Measurements from ENCODE around the gene MME.
"Not testable (repeated sequence)": the region's sequence is repeated elsewhere in the genome, so short reads cannot be mapped to it uniquely, and the experiment has no call there.

Gene MME

DNA sequence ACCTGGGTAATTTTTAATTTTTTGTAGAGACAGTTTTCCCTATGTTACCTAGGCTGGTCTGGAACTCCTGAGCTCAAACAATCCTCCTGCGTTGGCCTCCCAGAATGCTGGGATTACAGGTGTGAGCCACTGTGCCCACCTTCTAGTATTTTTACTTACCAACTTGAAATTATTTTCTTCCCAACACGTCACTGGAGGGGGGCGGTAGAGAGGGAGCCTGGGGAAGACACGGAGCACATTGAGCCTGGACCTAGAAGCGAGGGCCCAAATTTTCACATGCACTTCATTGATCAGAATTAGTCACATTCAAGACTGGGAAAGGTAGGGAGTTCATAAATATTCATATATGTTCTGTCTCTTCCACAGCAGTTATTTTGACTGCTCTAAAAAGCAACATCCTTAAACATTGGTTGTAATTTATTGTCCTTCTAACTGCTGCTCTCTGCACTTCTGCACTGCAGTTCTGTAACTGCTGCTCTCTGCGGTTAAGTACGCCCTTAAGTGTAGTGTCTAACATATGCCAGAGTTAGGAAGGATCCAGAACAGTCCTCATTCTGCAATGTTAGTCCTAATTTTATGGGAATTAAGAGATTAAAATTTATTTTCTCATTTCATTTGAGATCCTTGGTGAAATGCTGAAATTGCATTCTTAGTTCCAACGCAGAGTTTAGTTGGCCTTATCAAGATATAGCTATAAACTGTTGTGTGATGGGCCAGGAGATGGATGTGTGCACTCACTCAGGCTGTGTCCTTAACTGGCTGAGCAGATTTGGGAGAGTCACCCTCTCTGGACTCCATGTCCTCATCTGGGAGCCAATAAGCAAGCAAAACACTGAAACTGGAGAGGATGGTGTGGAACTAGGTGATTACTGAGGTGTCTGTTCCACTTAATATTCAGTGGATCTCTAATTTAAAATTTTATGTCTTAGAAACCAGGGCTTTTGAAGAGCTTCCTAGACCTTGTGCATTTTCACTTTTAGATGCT is 115.1 kb downstream of the MME start:
- DNase-seq: no peak

DNA sequence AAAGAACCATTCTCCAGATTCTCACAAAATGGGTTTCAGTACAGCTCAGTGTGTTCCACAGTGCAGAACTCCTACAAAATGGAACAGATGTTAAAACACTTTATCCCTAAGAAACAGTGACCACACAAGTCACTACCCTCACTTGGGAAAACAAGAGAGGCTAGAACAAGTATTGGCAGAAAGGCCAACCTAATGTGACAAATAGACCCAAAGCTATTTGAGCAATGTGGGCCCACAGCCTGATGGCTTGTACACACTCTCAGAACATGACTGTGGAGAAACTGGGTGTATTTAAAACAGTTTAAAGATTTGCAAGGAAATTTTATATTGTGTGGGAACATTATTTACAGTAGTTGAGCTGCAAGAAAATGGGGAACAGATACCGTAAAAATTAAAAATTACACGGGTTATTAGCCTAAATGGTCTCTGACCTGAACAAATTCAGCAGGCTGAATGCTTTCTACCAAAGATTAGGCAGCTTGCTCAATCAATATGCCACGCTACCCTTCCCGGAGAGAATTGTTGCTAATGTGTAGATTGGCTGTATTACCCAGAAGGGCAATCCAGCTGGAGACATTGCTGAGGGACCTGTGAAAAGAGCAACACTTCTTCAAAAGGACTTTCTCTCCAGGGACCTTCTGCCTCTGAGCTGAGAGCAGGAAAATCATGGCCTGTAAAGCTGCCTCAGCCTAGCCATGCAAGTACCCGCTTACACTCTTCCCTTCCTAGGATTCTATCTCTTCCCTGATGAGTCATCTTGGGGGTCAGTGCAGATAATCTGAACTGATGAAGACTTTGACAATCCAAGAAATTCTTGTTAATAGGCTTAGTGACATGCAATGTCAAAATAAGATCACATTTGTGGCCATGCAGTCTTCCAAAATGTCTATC is 116.3 kb downstream of the MME start:
- no peak for DNase-seq

DNA sequence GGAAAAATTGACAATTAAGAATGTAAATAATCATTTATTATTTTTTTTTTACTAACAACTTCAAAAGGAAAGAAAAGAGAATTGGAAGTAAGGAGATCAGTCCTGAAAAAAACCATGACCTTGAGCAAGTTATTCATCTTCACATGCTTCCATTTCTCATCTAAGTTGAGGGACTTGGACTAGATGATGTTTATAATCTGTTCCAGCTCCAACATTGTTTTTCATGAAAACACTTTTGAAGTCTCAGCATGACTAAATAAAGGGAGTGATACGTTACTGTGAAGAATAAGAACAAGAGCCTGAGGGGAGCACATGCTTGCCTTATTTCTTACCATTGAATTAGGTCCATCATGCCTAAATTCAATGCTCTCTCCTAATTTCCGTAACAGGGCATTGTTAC is 117.7 kb downstream of the MME start:
- DNase-seq: no peak

DNA sequence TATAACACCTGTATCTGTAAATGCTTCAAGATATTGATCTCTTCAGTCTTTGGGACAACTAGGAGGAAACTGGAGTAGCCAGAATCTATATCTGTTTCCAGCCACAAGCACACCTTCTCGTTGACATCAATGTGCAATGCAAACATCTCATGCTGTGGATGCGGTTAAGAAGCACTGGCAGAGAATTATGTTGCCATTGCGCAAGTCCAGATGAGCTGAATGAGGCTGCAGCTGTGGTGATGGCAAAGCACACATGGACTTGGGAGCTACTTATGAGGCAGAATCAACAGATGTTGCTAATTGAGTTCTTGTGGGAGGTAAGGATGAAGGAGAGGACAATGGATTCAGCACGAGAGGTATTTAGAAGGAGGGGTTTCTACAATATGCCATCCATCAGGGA is 122.5 kb downstream of the MME start:
- no peak for DNase-seq

DNA sequence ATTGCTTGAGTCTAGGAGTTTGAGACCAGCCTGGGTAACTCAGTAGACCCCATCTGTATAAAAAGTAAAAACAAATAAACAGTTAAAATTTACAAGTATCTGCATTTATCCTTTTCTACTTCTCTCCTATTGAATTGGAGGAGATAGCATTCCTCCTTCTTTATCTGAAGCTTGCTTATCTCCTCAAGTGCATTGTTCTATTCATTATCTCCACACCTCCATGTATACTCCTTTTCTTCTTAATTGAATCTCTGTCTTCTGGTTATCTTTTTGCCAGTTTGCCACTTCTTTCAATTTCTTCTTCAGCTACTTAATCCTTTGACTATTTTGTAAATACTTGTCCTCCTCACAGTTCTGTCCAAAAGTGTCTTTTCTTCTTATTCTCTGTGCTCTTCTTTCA is 124.7 kb downstream of the MME start:
- DNase-seq: no peak

DNA sequence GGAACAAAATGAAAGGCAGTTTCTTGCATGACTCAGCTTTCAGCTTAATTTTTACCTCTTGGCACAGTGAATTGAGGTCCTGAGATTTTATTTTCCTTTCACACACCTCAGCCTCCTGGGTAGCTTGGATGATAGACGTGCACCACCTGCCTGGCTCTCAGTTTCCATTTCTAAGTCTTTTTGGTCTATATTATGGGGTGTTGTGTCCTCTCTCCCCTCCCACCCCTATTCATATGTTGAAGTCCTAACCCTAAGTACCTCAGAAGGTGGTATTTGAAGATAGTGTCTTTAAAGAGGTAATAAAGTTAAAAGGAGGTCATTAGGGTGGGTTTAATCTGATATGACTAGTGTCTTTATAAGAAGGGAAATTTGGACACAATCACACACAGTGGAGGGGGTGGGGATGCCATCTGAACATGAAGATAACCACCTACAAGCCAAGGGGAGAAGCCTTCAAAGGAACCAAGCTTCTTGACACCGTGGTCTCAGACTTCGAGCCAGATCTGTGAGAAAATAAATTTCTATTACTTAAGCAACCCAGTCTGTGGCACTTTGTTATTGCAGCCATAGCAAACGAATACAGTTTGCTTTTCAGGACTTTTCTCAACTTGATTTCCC is 128.2 kb downstream of the MME start:
- DNase-seq: no peak

DNA sequence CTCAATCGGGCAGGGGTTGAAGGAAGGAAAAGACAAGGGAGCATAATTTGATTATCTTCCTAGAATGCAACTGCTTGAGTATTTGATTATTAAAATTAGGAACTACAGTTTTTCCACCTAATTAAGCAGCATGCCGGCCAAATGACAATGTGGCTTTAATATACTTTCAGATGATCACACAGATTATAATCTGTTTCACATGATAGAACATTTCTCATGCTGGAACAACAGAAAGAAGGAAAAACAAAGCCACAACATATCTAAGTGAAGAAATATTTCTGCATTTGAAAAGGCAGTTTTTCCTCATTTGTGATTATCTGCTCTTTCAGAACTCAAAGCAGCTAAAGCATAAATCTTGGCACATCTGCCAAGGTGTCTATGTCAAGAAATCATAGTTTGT is 130.6 kb downstream of the MME start:
- DNase-seq: no peak

DNA sequence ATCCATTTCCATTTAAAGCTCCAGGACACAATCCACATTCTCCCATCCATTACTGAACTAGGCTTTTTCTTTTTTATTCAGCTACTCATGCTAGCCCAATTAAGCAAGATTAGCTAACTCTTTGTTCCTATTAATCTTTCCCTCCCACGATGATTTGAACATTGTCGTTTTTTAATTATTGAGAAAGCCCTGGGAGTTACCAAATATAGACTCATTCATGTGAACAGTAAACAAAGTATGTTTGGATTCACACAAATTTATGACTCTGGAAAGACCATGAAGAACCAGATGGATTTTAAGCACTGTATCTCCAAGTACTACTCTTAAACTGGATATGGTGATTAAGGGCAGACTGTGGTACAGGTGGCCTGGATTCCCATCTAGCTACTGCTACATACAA is 131.1 kb downstream of the MME start:
- no peak for DNase-seq

DNA sequence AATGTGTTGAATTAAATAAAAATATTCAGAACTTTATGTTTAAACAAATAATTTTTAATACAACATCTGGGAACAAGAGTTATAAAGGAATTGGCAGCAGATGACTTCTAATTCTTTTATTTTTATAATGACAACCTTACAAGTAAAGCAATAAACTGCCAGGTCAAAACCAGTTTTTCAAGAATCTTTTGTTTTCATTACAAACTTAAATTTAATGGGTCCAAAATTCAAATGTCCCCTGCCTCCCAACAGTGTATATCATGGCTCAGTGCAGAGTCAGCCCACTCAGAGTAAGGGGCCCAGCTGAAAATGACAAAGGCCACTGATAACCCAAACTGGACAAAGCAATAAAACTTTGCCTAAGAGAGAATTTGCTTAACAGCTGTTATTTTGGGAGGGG is 131.8 kb downstream of the MME start:
- DNase-seq: no peak

DNA sequence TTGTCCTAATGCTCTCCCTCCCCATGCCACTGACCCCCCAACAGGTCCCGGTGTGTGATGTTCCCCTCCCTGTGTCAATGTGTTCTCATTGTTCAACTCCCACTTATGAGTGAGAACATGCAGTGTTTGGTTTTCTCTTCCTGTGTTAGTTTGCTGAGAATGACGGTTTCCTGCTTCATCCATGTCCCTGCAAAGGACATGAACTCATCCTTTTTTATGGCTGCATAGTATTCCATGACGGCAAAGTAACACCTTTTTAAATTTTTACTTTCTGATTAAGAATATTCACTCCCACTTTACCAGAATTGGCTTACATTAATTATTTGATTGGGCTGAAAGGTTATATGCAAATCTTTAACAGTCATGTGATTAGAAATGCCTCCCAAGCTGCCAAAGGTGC is 135.9 kb downstream of the MME start:
- not testable (repeated sequence) for DNase-seq

DNA sequence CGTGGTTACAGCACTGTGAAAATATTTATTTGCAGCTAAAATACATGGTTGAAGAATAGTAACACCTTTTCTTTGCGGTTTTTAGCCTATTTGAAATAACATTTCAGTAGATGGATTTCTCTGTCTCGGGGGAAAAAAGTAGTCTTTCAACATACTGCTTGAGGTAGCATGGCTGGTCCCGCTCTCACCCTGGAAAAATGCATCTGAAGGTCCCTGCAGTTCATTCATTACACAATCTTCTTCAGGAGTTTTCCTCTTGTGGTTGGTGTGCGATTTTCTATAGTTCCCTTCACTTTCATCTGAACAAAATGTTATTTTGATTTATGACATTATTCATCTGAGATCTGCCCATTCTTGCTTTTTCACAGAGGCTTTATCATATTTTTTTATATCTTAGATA is 137.5 kb downstream of the MME start:
- no peak for DNase-seq

DNA sequence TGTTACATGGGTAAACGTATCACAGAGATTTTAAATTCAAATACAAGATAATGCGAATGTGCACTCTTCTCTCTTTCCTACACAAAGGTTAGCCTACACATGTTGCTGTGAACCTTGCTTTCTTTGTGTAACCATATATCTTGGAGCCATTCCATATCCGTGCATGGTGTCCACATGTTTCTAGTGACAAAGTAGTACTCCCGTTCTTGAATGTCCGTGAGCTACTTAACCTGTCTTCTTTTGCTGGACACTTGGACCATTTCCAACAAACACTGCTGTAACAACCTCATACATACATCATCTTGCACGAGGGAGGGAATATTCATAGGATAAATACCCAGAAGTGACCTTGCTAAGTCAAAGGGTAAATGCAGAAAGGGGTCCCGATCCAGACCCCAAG is 138.3 kb downstream of the MME start:
- DNase-seq: no peak

DNA sequence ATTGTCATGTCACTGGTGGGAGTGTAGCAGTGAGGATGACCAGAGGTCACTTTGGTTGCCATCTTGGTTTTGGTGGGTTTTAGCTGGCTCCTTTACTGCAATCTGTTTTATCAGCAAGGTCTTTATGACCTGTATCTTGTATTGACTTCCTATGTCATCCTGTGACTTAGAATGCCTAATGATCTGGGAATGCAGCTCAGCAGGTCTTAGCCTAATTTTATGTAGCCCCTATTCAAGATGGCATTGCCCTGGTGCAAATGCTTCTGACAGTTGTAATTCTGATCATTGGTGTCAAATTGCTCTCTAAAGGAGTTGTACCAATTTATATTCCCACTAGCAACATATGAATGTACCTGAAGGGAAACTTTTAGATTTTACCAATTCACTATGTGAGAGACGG is 139.0 kb downstream of the MME start:
- DNase-seq: no peak

DNA sequence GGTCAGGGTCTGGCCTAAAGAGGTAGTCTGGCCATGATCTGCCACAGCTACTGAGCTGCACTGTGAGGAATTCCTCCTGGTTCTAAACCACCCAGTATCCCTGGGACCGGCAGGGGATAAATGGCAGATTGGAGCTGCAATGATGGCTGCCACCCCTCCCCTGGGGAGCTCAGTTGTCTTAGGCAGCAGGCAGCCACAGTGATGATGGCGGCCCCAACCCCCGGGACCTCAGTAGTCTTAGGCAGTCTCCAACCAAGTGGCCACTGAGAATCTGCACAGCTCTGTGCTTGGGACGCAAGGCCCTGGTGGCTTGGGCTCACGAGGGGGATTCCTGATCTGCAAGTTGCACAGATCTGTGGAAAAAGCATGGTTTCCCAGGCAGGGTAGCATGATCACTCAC is 145.3 kb downstream of the MME start:
- no peak for DNase-seq

DNA sequence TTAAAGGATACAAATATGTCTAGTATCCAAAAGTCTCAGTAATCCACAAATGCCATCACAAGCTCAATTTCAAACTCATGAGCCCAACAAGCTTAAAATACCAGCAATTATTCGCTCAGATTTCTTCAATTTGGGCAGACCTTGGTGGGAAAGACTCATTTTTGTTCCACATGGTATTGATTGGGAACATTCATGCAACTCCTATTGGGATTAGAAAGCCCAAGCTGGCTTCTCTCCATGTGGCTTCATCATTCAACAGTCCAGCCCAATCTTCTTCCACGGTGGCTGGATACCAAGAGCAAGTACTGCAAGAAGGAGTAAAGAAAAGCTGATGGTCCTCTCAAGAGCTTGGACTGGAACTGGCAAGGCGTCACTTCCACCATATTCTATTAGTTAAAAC is 147.0 kb downstream of the MME start:
- no peak for DNase-seq

DNA sequence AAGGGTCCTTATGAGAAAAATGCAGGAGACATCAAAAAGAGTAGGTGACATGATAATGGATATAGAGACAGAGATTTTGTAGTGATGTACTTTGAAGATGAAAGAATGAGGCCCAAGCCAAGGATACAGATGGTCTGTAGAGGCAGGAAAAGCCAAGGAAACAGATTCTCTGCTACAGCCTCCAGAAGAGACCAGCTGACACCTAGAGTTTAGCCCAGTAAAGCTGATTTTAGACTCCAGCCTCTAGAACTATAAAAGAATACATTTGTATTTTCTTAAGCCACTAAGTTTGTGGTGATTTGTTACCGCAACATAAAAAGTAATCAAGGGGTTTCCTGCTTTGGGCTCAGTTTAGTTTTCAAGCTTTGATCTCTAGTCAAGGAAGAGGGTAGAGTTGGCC is 148.6 kb downstream of the MME start:
- DNase-seq: no peak

DNA sequence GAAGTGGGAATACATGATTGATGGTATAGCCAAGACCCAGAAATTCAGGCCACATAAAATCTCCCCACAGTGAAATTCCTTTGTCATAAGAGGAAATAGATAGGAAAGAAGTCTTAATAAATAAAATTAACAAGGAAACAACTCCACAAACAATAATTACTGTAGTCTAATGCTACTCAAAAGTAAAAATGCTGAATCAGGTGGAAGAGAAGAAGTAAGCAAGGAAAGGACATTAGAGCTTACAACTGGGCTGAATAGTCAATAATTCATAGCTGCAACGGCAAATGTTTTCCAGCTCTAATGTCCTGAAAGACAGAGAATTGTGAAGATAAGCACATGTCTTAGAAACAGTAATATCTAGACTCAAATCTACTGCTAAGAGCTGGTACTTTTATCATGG is 149.0 kb downstream of the MME start:
- no peak for DNase-seq

DNA sequence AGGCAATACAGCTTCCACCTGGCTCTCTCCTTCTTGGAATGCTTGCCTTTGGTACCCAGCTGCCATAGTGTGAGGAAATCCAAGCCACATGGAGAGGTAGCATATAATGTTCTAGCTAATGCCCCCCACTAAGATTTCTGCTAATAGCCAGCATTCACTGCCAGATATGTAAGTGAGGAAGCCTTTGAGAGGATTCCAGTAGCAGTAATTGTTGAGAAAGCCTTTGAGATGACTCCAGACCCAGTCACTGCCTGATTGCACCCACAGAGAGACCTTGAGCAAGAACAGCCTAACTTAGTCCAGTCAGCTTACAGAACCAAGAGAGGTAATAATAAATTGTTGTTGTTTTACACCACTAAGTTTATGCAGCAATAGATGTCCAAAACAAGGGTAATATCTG is 150.3 kb downstream of the MME start:
- no peak for DNase-seq

DNA sequence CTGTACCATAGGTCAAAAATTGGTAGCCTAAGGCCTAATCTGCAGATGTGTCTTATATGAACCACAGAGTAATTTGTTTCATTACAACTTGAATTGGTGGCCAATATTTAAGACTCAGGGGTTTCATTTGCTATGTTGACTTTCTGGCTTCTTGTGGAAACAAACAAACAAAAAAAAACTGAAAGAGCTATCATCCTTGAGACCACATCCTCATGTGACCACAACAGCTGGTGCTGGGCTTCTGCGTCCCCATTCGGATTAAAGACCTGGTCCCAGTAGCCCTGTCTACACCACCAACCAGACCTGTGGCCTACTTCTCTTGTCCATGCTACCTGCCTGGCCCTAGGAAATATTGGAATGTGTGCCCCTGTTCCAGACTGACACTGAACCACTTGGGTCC is 151.7 kb downstream of the MME start:
- no peak for DNase-seq

DNA sequence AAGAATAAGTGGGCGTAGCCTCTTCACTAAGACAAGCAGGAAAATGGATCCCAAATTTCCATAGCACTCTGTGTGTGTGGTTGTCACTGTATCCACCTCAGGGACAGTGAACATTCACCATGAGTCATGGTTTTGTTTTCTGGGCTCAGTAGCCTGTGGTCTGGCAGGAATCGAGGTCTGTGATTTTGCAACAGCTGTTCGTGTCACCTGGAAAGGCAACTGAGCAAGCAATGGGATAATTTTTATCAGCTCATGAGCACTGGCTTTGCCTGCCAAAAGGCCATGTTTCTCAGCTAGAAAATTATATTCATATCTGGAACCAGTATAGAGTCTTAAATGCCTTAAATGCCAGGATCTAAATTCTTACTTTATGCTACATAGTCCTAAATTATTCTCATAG is 152.5 kb downstream of the MME start:
- no peak for DNase-seq

DNA sequence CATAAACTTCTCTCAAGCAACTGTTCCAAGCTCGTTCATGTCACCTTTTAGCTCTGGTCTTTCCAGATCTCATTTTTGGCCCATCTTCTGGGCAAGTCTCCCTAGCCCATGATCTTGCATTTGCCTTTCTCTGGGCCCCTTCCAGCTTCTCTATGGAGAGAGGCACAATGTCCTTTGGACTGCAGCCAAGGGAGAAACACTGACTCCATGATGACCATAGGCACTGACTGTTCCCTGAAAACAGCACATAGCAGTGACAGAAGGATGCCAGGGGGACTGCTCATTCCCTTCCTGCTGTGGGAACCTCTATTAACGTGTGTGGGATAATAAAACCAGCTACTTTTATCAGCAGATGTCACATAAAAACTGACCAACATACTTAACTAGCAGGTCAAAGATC is 153.1 kb downstream of the MME start:
- no peak for DNase-seq

Data from NCI-H146 (cell line).